IPS-NIHi7 (cell line): ENCODE data around the gene GBF1.

Experiments
- DNase-seq: peaks from one replicate; pipeline ENCODE4 v3.0.0; 2012; ENCODE audit warnings: mixed read lengths; ENCODE audit errors: extremely low spot score

GBF1 gene

GRCh38 chr10:102394801-102395399, 149.6 kb downstream of the GBF1 start:
- no peak for DNase-seq

GRCh38 chr10:102395400-102396316, 150.3 kb downstream of the GBF1 start, which contains the start of gene NFKB2:
NFKB2 (plus strand) TSS chr10:102395705; CDS start chr10:102395960, 255 bp downstream.
- DNase-seq = peak; percentile 91

- DNase-seq = no peak
Measured at GRCh38 chr10:102396317-102396650, 151.0 kb downstream of the GBF1 start.

GRCh38 chr10:102396730-102397151, 151.4 kb downstream of the GBF1 start:
- no peak for DNase-seq

GRCh38 chr10:102397222-102398171, 152.2 kb downstream of the GBF1 start:
- no peak for DNase-seq

GRCh38 chr10:102398172-102399020, 153.1 kb downstream of the GBF1 start:
- no peak for DNase-seq

GRCh38 chr10:102399217-102400021, 154.1 kb downstream of the GBF1 start:
- peak; percentile 87 for DNase-seq

- DNase-seq = no peak
Measured at GRCh38 chr10:102400076-102400475, 154.7 kb downstream of the GBF1 start.

- DNase-seq = no peak
Measured at GRCh38 chr10:102400598-102401341, 155.4 kb downstream of the GBF1 start.

- no peak for DNase-seq
Measured at GRCh38 chr10:102401342-102401654, 156.0 kb downstream of the GBF1 start.

- peak; percentile 29 for DNase-seq
Measured at GRCh38 chr10:102401735-102402511, 156.6 kb downstream of the GBF1 start.

GRCh38 chr10:102402512-102402896, 157.2 kb downstream of the GBF1 start:
- no peak for DNase-seq

GRCh38 chr10:102403115-102403514, 157.8 kb downstream of the GBF1 start:
- no peak for DNase-seq

- no peak for DNase-seq
Measured at GRCh38 chr10:102404361-102405107, 159.2 kb downstream of the GBF1 start.

- no peak for DNase-seq
Measured at GRCh38 chr10:102405108-102405571, 159.8 kb downstream of the GBF1 start.

- no peak for DNase-seq
Measured at GRCh38 chr10:102405632-102406031, 160.3 kb downstream of the GBF1 start.

GRCh38 chr10:102406815-102407214, 161.5 kb downstream of the GBF1 start:
- no peak for DNase-seq
